ENCODE measurements around the gene SERTAD1. TPM values are rescaled to one million over a fixed set of nuclear protein-coding genes. Genes with fewer than 3 reads are reported as not detected.
"Not testable (repeated sequence)": the region's sequence is repeated elsewhere in the genome, so short reads cannot be mapped to it uniquely, and the experiment has no call there.

Gene SERTAD1
- total RNA-seq, 1 donor from 2014 or later: 20.2 TPM

- DNase-seq (ENCODE audit: low spot score): no peak
Measured at GRCh38 chr19:40423938-40424337, 1.9 kb downstream of the SERTAD1 start.

- DNase-seq (ENCODE audit: low spot score): no peak
Measured at GRCh38 chr19:40422748-40423566, 2.8 kb downstream of the SERTAD1 start.

- no peak for DNase-seq (ENCODE audit: low spot score)
Measured at GRCh38 chr19:40421993-40422747, 3.6 kb downstream of the SERTAD1 start.

GRCh38 chr19:40420766-40421765 lies 4.7 kb downstream of the SERTAD1 start:
- peak; percentile 98 for DNase-seq (ENCODE audit: low spot score)

- DNase-seq (ENCODE audit: low spot score): no peak
Measured at GRCh38 chr19:40420451-40420765, 5.4 kb downstream of the SERTAD1 start.

- DNase-seq (ENCODE audit: low spot score): no peak
Measured at GRCh38 chr19:40419780-40420179, 6.0 kb downstream of the SERTAD1 start.

- DNase-seq (ENCODE audit: low spot score): no peak
Measured at GRCh38 chr19:40419066-40419612, 6.7 kb downstream of the SERTAD1 start.

GRCh38 chr19:40418040-40418439 lies 7.8 kb downstream of the SERTAD1 start:
- DNase-seq (ENCODE audit: low spot score): no peak

- no peak for DNase-seq (ENCODE audit: low spot score)
Measured at GRCh38 chr19:40417643-40417981, 8.2 kb downstream of the SERTAD1 start.

GRCh38 chr19:40416918-40417642 lies 8.7 kb downstream of the SERTAD1 start:
- no peak for DNase-seq (ENCODE audit: low spot score)

GRCh38 chr19:40415768-40416167 lies 10.0 kb downstream of the SERTAD1 start:
- no peak for DNase-seq (ENCODE audit: low spot score)

GRCh38 chr19:40414542-40415535 lies 11.0 kb downstream of the SERTAD1 start:
- DNase-seq (ENCODE audit: low spot score): no peak

GRCh38 chr19:40413291-40413845 lies 12.4 kb downstream of the SERTAD1 start, which contains the start of gene PRX:
TSS of gene PRX (minus strand) at chr19:40413378. CDS start at chr19:40407932, 5,446 bp downstream.
- DNase-seq (ENCODE audit: low spot score): no peak

GRCh38 chr19:40412866-40413265 lies 12.9 kb downstream of the SERTAD1 start:
- no peak for DNase-seq (ENCODE audit: low spot score)

- DNase-seq (ENCODE audit: low spot score): no peak
Measured at GRCh38 chr19:40411958-40412499, 13.8 kb downstream of the SERTAD1 start.

- no peak for DNase-seq (ENCODE audit: low spot score)
Measured at GRCh38 chr19:40411125-40411842, 14.5 kb downstream of the SERTAD1 start.

- no peak for DNase-seq (ENCODE audit: low spot score)
Measured at GRCh38 chr19:40410030-40410389, 15.8 kb downstream of the SERTAD1 start.

GRCh38 chr19:40408598-40408925 lies 17.2 kb downstream of the SERTAD1 start:
- not testable (repeated sequence) for DNase-seq (ENCODE audit: low spot score)

All from mesenteric fat pad (tissue), 1 donor.